ENCODE measurements around the gene SPON2. TPM values are rescaled to one million over a fixed set of nuclear protein-coding genes. Genes with fewer than 3 reads are reported as not detected.
A peak's percentile ranks its signal among the peaks of the same experiment; 100 is the strongest.
"Not testable (repeated sequence)": the region's sequence is repeated elsewhere in the genome, so short reads cannot be mapped to it uniquely, and the experiment has no call there.

Gene SPON2
- total RNA-seq, 1 donor from 2014 or later: 2.1 TPM

GRCh38 chr4:1130316-1131186 is 41.8 kb downstream of the SPON2 start:
- peaks cover 4% of the 10 kb centered on the region for H3K27me3 Mint-ChIP-seq (ENCODE audit: insufficient read depth, low read depth)
- no peaks in the 10 kb centered on the region for H3K36me3 Mint-ChIP-seq
- peak; percentile 76 for DNase-seq (ENCODE audit: low spot score)
- no peaks in the 10 kb centered on the region for H3K4me1 ChIP-seq
- peaks cover 48% of the 10 kb centered on the region for H3K27me3 ChIP-seq
- no peak overlapping the region for H3K27ac Mint-ChIP-seq
- H3K4me2 ChIP-seq: no peak overlapping the region
- no peak overlapping the region for H3K9ac ChIP-seq
- no peaks in the 10 kb centered on the region for H3K36me3 ChIP-seq
- no peaks in the 10 kb centered on the region for H3K79me2 ChIP-seq (ENCODE audit: low read depth)
- TF ChIP-seq CTCF (IDR thresholded peaks at IDR 0.05): peak; percentile 100
- TF ChIP-seq EZH2phosphoT487 (IDR thresholded peaks at IDR 0.05): no peak
- H3K27ac ChIP-seq: no peak overlapping the region
- no peak overlapping the region for H3K4me3 ChIP-seq
- no peaks in the 10 kb centered on the region for H3K9me3 Mint-ChIP-seq
- peak overlapping the region; percentile 22 for H3K4me3 Mint-ChIP-seq
- no peaks in the 10 kb centered on the region for H3K9me3 ChIP-seq (ENCODE audit: low read depth)
- H2AFZ ChIP-seq (replicated peaks): no peak overlapping the region
- H4K20me1 ChIP-seq (ENCODE audit: low read depth): no peaks in the 10 kb centered on the region
- H3K4me1 Mint-ChIP-seq: no peaks in the 10 kb centered on the region
- no peaks in the 10 kb centered on the region for H3F3A ChIP-seq (ENCODE audit: low read depth)

- Histone ChIP-seq H3F3A (ENCODE audit: low read depth) (no peaks in the 10 kb centered on the region), H2AFZ (replicated peaks) (no peak overlapping the region), H3K79me2 (ENCODE audit: low read depth) (no peaks in the 10 kb centered on the region), H3K27ac (no peak overlapping the region), H3K36me3 (no peaks in the 10 kb centered on the region), H3K4me3 (no peak overlapping the region), H4K20me1 (ENCODE audit: low read depth) (no peaks in the 10 kb centered on the region), H3K9me3 (ENCODE audit: low read depth) (no peaks in the 10 kb centered on the region), H3K4me2 (no peak overlapping the region), H3K27me3 (peaks cover 60% of the 10 kb centered on the region), H3K9ac (no peak overlapping the region), H3K4me1 (no peaks in the 10 kb centered on the region)
- TF ChIP-seq CTCF (IDR thresholded peaks at IDR 0.05) (no peak), EZH2 (IDR thresholded peaks at IDR 0.05) (no peak), EZH2phosphoT487 (IDR thresholded peaks at IDR 0.05) (no peak)
- DNase-seq (ENCODE audit: low spot score): no peak
- Mint-ChIP-seq H3K36me3 (no peaks in the 10 kb centered on the region), H3K4me1 (no peaks in the 10 kb centered on the region), H3K27me3 (ENCODE audit: insufficient read depth, low read depth) (peaks cover 4% of the 10 kb centered on the region), H3K4me3 (no peak overlapping the region), H3K27ac (no peak overlapping the region), H3K9me3 (no peaks in the 10 kb centered on the region)
These were observed 45.9 kb downstream of the SPON2 start for GRCh38 chr4:1126506-1126905.

- H3F3A ChIP-seq (ENCODE audit: low read depth); DNase-seq (ENCODE audit: low spot score); H3K4me1 Mint-ChIP-seq; H3K36me3 ChIP-seq; H3K79me2 ChIP-seq (ENCODE audit: low read depth); H3K4me2 ChIP-seq; H3K27me3 Mint-ChIP-seq (ENCODE audit: insufficient read depth, low read depth); H3K4me3 ChIP-seq; H2AFZ ChIP-seq (replicated peaks); H3K9ac ChIP-seq; H3K4me1 ChIP-seq; H4K20me1 ChIP-seq (ENCODE audit: low read depth); H3K4me3 Mint-ChIP-seq; H3K36me3 Mint-ChIP-seq; H3K27ac ChIP-seq; H3K27ac Mint-ChIP-seq; H3K9me3 ChIP-seq (ENCODE audit: low read depth); H3K9me3 Mint-ChIP-seq: not testable (repeated sequence)
- peaks cover 71% of the 10 kb centered on the region for H3K27me3 ChIP-seq
These were observed 46.9 kb downstream of the SPON2 start for GRCh38 chr4:1125466-1125865.

- H3K9me3 Mint-ChIP-seq: no peaks in the 10 kb centered on the region
- H3K27me3 Mint-ChIP-seq (ENCODE audit: insufficient read depth, low read depth): peaks cover 4% of the 10 kb centered on the region
These were observed 47.6 kb downstream of the SPON2 start for GRCh38 chr4:1124818-1125217.

More at GRCh38 chr4:1124818-1125217, 47.6 kb downstream of the SPON2 start:
- H3K27ac ChIP-seq: no peak overlapping the region
- peaks cover 77% of the 10 kb centered on the region for H3K27me3 ChIP-seq
- H3K9me3 ChIP-seq (ENCODE audit: low read depth): no peaks in the 10 kb centered on the region
- no peaks in the 10 kb centered on the region for H3K4me1 ChIP-seq
- no peak overlapping the region for H3K4me3 ChIP-seq
- H2AFZ ChIP-seq (replicated peaks): no peak overlapping the region
- Mint-ChIP-seq H3K4me1 (no peaks in the 10 kb centered on the region), H3K36me3 (no peaks in the 10 kb centered on the region), H3K27ac (no peak overlapping the region), H3K4me3 (no peak overlapping the region)
- no peak for DNase-seq (ENCODE audit: low spot score)
- no peak overlapping the region for H3K9ac ChIP-seq
- no peaks in the 10 kb centered on the region for H3K79me2 ChIP-seq (ENCODE audit: low read depth)
- TF ChIP-seq CTCF (IDR thresholded peaks at IDR 0.05): no peak
- no peaks in the 10 kb centered on the region for H4K20me1 ChIP-seq (ENCODE audit: low read depth)
- H3K4me2 ChIP-seq: no peak overlapping the region
- no peaks in the 10 kb centered on the region for H3K36me3 ChIP-seq
- H3F3A ChIP-seq (ENCODE audit: low read depth): no peaks in the 10 kb centered on the region

Data from neural progenitor cell (in vitro differentiated cells).